Measurements from ENCODE around the gene SMIM24.
"Not testable (repeated sequence)": the region's sequence is repeated elsewhere in the genome, so short reads cannot be mapped to it uniquely, and the experiment has no call there.

SMIM24 gene

GRCh38 chr19:3433805-3434540 is 46.4 kb downstream of the SMIM24 start:
- no peak for DNase-seq (ENCODE audit: low read depth)

- no peak for DNase-seq (ENCODE audit: low read depth)
These were observed 47.0 kb downstream of the SMIM24 start for GRCh38 chr19:3433313-3433712.

GRCh38 chr19:3431760-3432397 is 48.4 kb downstream of the SMIM24 start:
- DNase-seq (ENCODE audit: low read depth) = no peak

GRCh38 chr19:3430366-3430680 is 50.0 kb downstream of the SMIM24 start:
- not testable (repeated sequence) for DNase-seq (ENCODE audit: low read depth)

- DNase-seq (ENCODE audit: low read depth) = no peak
These were observed 53.9 kb downstream of the SMIM24 start for GRCh38 chr19:3426433-3426832.

Measured in stimulated activated CD8-positive, alpha-beta memory T cell treated with anti-CD3 and anti-CD28 coated beads, Interleukin-15, amount 100 ng/mL, for 24 hours (primary cell).